GM18508 (cell line): ENCODE results near the gene IGLL5.
A peak's percentile ranks its signal among the peaks of the same experiment; 100 is the strongest.

Experiments
- ATAC-seq: cut with Tn5 transposase; IDR thresholded peaks from one replicate; pipeline ENCODE4 v1.9.1; 2021; ENCODE audit warnings: moderate number of reproducible peaks; ENCODE audit not compliant: insufficient read depth, unreplicated experiment

IGLL5 gene

DNA sequence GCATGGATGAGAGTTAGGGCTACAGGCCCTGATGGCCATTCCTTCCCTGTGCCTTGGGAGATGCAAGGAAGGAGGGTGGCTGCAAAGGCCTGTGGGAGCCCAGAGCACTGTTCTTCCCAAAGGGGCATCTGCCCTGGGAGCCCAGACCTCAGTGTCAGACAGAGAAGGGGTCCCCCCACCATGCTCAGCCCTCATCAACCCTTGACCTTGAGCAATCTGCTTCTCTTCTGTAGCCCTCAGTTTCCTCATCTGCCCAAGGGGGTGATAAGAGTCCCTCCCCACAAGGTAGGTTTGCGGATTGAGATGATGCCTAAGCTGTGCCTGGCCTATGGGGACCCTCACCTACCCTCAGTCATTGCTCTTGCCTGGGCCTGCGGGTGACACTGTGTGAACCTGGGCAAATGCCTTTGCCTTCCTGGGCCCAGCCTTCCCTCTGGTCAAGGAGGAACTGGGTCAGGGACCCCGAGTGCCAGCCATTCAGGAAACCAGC is 47.5 kb downstream of the IGLL5 start:
- ATAC-seq: peak; percentile 8

DNA sequence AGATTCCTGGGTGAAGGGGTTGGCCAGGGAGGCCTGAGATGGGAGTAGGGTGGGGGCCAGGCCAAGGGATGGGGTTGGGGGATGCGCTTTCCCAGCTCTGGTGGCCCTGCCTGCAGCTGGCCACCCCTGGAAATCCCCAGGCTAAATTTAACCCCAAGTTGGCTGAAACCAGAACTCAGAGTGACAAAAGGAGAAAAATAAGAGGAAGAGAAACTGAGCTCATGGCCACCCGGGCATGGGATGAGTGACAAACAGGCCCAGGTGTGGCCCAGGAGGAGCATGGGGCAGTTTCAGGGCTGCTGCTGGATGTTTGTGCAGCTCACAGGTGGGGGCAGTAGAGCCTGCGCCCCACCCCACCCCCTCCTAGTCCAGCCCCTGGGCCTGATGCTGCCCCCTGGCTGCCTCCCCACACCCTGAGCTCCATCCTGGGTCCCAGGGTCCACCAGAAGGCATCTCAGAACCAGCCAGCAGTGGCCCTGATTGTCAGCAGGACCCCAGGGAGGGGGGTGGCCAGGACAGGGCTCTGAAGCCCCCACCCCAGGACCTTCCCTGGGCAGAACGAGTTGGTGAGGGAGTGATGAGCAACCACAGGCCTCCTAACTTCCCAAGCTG is 48.0 kb downstream of the IGLL5 start:
- peak; percentile 79 for ATAC-seq

DNA sequence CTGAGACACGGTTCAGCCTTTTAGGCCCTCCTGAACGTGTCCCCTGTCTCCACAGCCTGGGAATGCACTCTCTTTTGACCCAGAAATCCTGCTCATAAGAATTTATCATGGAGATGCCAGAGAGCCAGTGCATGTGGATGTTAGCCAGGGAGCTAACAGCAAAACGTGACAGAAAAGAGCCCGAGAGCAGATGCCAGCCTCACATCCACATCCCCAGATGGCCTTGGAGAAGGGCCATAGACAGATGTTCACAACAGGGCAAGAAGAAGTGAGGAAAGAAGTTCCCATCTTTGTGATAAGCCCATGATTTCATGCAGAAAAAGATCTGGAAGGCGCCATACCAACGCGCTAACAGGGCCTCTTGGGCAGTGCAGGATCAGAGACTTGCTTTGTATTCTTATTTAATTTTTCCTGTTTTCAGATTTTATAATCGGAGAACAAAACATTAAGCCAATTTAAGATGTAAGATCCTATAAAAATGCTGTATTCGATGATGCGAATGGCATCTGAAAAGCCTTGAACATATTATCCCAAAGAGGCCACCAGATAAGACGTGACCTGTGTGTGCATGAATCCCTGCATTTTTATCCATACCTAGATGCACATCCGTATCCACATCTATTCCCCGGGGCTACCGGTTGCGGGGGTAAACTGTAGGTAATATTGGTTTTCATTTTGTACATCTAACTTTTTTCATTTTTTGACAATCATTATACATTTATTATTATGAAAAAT is 48.7 kb downstream of the IGLL5 start:
- no peak for ATAC-seq

DNA sequence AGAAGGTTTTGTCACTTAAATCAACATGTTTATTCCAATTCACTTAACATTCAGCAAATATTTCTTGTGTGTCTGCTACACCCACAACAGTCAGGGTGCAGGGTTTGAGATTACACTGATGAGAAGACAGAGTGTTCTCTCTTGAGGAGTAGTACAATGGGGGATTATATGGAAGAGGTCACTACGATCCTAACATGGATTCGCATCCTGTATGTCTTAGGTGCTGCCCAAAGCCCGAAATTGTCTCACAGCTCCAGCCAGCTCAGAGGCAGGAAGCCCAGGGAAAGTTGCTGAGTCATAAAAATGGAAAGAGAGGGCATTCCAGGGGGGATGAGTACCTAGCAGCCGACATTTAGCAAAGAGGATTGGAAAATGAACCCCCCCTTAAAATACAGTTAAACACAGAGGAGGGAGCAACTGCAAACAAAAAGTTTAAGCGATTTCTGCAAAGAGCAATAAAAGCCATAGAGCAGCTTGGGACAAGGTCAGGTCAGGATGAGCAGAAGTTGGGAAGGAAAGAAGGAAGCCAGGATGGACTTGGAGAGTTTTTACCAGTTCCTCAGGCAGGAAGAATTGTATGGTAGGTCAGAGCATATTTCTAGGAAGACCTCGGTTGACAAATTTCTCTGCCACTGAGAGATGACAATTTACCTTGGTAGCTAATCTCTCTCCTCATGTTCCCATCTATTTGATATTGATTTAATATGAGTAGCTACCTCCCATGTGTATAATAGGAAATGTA is 49.5 kb downstream of the IGLL5 start:
- ATAC-seq: no peak

DNA sequence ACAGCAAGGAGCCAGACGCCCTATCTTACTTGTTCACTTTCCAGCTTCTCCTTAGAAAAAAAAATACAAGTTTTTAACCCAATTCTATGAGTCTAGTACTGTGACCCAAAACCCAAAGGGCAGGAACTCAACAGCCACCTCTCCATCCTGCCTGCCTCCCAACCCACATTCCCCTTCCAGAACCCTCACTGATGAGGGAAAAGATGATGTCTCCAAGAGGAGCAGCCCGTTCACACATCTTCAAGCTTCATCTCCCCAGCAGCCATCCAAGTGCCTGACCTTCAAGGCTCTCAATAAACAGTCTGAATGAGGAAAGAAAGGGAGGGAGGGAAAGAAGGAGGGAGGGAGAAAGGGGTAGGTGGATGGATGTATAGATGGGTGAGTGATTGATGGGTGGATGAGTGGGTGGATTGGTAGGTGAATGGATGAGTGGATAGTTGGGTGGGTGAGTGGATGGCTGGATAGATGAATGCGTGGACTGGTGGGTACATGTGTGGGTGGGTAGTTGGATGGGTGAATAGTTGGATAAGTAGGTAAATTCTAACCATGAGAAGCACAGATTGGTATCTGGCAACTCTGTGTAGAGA is 50.4 kb downstream of the IGLL5 start:
- no peak for ATAC-seq

DNA sequence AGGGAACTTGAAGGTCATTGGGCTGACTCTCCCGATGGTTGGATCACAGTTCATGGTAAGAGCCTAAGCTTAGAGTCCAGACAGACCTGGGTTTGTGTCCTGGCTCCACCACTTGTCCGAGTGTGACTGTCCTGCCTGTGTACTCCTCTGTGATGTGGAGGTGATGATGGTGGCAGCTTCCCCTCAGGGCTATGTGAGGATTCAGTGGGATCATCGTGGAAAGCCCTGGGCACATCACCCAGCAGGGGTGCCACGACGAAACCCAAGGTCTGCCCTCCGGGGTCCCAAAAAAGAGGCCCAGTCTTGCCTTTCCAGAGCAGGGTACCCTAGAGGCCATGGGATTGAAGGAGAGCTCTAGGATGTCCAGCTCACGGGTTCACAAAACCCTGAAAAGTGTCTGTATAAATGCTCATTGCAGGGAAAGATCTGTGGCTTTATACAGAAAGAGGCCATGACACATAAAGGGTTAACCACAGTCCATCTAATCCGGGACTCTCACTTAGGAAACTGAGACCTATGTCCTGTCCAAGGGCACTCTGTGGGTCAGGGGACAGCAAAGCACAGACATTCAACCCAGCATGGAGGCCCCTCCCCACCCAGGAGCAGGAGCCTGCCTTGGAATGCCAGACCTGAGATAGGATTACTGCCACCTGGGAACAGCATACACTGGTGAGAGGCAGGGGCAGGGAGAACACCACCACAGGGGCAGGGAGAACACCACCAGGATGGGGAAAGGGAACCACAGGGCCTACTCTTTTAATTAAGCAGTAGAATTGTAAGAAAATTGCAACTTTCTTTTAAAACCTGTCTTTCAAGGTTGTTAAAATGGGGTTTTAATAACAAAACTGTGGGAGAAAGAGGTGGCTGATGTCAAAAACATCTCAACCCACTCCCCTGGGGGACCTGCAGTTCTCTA is 51.3 kb downstream of the IGLL5 start:
- no peak for ATAC-seq

DNA sequence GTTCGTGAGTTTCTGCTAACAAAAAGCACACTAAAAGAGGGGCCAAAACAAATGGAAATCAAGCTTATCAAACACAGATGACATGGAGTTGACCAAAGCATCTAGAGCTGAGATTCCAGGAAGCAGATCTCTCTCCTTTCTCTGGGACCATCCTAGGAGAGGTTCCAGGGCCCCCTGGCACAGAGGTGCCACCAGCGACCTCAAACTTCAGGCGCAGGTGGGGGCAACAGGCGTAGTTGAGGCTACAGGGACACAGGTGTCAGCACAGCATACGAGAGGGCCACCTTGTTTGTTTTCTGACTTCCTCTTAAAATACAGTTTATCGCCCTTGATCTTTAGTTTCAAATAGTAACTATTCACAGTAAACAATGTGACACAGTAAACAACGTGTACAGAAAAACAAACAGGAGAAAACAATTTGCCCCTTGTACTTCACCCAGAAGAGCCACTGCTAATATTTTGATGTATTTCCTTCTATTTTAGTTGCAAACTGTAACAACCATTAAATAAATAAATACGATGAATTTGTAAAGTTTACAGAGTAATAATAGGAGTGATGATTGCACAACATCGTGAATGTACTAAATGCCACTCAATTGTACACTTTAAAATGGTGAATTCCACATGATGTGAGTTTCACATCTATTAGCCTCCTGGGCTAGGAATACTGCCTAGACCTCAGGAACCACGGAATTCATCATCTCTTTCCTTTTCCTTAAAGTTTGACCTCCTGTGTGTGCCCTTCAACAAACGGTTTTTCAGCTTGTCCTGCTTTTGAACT is 52.2 kb downstream of the IGLL5 start:
- no peak for ATAC-seq

DNA sequence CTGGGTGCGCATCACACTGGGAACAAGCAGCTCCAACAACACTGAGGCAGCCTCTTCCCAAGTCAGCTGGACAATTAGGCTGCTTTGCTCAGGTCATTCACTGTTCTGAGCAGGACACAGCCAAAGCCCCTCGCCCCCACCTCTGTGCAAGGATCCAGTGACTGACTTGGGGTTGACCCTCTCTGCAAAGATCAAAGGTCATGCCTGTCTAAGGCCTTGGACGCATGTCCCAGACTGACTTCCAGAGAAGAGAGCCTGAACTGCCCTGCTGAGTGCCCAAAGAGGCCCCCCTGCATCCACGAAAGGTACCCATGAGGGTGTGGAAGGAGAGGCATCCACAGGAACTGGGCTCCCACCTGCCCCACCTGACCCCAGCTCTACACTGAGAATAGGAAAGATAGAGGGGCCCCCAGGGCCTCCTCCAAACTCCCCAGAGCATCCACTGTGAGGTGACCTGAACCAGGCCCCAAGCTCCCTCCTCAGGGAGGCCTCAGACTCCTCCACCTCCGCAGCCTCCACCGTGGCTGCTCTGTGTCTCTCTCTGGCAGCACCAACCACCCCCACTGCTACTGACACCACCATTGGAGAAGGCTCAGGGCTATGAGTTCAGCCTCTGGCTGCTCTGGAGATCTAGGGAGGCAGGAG is 53.5 kb downstream of the IGLL5 start:
- no peak for ATAC-seq

DNA sequence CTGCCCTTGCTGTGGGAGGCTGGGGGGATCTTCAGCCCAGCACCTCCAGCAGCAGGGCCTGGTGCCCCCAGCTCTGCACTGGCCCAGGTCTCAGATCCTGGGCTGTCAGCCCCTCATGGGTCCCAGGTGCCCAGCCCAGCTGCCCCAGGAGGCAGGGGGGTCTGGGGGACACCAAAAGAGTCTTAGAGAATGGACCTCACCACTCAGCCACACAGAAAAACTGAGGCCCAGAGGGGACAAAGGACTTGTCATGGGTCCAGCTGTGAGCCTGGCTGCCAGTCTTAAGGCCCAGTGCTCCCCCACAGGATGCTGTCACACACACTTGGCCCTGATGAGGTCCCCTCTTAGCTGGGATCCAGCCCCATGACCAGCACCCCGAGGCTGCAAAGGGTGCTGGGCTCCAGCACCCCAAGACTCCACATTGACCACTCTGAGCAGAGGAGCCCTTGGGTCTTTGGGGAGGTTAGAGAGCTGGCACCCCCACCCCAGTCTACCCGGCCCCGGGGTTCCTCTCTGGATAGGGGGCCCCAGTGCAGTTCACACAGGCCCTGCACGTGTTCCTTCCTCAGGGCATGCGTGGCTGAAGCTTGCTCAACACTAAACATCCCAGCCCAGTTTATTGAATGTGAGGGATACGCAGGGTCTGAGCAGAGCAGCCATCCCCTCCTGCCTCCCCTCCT is 54.4 kb downstream of the IGLL5 start:
- no peak for ATAC-seq

DNA sequence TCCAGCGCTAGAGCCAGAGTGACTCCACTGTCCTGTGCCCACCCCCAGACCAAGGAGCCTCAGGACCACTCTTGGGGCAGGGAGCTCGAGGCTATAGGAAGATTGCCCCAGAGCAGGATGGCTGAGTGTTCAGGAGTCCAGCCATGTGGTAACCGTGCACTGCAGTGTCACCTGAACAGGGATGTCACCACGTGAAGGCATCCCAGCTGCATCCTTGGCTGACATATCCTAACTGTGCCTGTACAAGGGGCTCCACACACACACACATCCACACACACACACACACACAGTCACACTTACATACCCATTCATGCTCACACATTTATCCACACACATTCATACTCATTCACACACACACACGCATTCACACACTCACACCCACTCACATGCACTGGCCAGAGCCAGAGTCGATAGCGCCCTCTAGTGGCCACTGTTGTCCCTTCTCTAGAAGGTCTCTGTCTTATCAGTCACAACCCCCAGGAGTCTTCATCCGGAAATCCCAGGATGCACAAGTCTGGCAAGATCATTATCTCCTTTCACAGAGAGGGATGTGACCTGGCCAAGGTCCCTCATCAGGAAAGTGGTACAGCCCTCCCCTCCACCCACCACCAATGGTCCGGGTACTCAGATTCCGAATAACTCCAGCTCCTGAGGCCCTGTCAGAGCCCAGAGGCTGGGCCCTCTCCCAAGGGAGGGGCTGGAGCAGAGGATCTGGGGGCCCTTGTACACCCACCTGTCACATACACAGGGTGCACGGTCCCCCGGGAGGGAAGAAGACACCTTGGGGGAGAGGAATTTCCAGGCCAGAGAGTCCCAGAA is 55.1 kb downstream of the IGLL5 start:
- no peak for ATAC-seq

DNA sequence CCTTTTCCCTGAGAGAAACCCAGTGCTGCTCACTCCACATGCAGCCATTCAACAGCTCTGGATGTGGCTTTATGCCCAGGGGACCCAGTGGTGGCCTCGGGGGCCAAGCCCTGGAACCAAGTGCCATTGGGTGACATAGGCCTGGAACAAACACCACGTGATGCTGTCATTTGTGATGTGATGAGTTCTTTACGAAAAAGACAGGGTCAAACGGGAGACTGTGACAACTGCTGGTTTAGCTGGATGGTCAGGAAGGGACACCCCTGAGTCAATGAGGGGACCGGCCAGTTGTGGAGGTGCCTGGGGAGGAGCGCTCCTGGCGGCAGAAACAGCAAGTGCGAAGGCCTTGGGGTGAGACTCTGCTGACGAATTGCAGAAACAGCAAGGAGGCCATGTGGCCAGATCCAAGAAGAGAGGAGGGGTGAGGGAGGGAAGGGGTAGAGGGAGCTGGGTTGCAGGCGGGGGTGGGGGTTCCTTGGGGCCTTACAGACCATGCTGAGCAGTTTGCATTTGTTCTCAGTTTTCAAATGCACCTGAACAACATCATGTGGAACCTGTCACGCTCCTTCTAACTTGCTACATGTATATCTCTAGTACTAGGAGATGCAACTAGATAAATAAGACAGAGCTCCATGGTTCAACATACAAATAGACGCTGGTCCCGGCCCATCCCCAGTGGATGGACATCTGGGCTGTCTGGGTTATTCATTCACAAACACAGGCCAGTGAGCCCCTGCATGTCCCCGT is 56.1 kb downstream of the IGLL5 start:
- ATAC-seq: no peak

DNA sequence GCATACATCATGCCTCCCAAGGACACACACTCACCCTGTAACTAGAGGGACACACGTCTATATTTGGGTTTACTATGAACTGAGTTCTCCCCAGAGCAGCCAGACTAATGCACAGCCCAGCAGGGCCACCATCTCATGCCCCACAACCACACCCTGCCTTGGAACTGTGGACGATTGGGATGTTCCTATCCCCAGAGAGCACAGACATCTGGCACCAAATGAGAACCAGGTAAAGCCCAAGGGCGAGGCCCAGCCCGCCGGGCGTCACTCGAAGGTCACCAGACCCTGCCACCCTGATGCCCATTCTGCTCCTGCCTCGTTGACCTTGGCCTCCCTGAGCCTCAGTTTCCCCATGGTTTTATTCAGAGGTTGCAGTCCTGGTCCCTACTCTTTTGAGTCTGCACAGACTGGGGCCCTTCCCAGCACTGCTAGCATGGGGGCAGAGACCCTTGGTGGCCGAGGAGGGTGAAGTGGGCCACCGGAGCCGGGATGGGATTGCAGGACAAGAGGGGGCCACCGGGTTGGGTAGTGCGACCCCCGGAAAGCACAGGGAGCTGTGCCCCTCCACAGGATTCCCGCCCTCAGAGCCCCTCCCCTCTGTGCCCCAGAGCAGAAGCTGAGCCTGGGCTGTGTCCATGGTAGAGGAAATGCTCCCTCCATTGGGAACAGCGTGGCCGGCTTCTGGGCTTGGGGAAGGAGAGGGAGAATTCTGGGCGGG is 56.8 kb downstream of the IGLL5 start:
- no peak for ATAC-seq

DNA sequence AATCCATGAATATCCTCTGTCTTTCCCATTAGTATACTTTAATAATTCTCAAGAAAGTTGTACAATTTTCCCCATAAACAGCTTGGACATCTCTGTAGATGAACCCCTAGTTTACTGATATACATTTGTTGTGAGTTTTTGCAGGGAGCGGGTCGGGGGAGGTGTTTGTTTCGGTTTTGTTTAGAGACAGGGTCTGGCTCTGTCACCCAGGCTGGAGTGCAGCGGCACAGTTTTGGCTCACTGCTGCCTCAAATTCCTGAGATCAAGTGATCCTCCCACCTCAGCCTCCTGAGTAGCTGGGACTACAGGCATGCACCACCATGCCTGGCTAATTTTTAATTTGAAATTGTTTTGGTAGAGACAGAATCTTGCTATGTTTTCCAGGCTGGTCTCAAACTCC is 57.6 kb downstream of the IGLL5 start:
- no peak for ATAC-seq
